GM19238 (cell line): ENCODE results near the gene SRR.
"Not testable (repeated sequence)": the region's sequence is repeated elsewhere in the genome, so short reads cannot be mapped to it uniquely, and the experiment has no call there.

ENCODE experiments used
- DNase-seq: peaks from one replicate; pipeline ENCODE4 v3.0.0; 2011; ENCODE audit warnings: low spot score; ENCODE audit not compliant: insufficient read length

SRR gene

DNA sequence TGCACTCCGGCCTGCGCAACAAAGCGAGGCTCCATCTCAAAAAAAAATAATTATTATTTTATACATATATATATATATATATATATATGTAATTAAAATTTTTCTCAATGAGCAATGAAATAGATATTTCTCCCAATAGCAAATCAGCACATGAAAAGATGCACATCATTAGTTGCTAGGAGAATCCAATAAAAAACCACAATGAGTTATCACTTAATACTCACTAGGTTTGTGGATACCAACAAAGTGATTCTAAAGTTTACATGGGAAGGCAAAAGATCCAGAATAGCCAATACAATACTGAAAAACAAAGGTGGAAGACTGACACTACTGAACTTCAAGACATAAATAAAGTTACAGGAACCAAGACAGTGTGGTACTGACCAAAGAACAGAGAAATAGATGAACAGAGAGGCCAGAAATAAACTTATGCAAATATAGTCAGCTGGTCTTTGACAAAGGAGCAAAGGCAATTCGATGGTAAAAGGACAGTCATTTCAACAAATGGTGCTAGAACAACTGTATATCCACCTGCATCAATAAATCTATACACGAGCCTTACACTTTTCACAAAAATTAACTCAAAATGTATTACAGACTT is 13.8 kb upstream of the SRR start:
- DNase-seq = no peak

DNA sequence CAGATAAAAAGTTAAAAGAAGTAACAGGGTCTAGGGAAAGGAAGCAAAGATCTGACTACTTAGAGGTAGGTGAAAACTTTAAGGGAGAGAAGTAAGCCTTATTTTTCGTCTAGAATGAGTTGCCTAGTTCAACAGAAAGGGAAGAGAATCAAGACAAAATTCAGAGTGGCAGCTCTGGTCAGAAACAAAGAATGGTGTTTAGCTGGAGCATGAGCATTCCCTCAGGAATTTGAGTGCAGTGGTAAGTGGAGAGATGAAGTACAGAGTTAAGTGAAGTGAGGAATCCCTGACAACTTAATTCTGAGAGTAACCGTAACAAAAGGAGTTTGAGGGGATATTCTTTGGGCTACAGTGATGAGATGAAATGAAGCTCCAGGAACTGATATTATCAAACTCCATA is 11.7 kb upstream of the SRR start:
- no peak for DNase-seq

DNA sequence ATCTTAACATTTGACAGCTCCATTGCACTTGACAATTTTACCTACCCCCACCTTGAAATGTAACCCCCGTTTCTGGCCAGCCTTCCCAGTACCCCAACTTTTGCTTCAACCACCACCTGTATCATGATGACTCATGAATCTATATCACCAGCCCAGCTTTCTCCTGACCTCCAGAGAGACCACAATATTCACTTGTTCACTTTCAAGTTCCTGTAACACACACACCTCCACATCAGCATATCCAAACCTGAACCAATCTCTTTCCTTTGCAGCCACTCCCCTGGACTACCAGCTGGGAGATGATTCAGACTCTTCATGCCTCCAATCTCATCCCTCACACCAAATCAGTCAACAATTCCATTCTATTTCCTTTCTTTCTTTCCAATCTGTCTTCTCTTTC is 8.2 kb upstream of the SRR start:
- no peak for DNase-seq

DNA sequence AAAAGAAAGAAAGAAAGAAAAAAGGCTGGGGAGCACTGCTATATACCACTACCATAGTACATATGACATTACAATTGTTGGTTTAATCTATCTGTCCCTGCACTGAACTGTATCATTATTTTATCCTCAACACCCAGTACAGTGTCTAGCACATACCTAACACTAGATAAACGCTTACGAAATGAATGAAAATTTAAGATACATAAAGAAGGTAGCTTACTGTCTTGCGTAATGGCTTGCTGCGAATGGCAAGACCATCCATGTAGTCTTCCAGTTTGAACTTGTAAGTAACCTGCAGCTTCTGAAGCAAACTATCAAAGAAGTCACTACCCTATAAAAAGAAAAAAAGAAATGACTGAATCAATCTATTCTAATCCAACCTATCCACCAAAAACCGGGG is 6.7 kb upstream of the SRR start:
- no peak for DNase-seq

DNA sequence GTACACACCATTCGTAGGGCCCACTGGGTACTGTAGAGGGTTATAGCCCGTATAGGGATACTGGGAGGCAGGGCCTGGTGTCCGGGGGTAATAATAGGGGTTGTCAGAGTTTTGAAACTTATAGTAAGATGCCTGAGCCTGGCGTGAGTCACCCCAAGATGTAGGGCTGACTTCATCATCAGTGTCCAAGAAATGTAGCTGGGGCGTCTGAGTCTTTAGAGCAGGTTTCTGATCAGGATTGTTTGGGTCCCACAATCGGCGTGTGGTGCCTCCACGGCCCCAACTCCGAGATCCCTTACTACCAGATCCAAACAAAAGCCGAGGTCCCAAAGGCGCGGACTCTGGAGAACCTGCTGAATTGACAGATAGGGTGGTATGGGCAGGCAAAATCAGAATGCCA is 4.6 kb upstream of the SRR start:
- DNase-seq = no peak

DNA sequence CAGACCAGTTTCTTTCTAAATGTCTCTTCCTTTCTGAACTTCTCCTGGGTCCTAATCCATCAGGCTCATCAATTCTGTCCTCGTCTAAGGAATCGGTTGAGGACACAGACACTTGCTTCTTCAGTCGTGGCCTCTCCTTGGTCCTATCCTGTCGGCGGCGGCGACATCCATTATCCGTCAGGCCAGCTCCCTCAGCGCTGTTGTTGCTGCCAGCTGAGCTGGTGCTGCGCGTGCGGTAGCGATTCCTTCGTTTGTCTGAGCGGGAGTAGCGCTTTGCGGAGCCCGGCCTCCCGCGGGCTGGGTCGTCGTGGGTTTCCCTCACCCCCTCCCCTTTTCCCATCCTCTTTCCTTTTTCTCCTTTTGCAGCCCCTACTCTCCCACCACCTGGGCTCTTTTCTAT is 4.0 kb upstream of the SRR start:
- no peak for DNase-seq

DNA sequence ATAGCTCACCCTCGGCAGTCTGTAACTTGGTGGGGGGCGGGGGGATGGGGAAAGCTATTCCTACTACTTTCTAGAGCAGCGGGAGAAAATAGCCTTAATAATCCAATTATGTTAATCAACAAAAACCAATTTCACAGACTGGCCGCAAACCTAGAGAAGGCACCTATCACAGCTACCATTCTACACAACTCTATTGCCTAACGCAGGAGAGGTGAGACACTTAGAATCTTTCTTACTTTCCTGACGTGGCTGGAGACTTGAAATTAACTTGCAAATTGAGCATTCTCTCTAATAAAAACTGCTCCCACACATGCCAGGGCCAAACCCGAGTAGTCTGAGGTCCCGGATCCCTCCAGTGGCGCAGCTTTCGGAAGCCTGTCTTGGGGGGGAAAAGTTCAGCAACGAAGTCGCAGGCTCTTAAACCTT is 959 bp upstream of the SRR start:
- no peak for DNase-seq

DNA sequence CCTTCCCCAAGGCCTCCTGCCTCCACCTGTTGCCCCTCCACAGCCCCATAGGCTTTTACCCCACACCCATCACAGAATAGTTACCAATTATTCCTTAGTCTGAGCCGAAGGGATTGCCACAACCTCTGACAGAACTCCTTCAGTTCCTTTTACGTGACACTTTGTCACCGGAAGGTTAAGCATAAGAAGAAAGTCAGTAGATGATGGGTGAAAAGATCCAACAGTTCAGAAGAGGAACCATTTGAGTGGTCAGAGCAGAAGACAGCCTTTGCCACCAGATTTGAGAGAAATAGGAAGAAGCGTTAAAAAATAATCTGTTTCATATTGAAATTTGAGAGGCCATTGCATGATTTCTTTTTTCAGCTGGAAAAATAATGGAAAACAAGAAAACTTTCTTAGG is 1.2 kb downstream of the SRR start:
- DNase-seq = no peak

DNA sequence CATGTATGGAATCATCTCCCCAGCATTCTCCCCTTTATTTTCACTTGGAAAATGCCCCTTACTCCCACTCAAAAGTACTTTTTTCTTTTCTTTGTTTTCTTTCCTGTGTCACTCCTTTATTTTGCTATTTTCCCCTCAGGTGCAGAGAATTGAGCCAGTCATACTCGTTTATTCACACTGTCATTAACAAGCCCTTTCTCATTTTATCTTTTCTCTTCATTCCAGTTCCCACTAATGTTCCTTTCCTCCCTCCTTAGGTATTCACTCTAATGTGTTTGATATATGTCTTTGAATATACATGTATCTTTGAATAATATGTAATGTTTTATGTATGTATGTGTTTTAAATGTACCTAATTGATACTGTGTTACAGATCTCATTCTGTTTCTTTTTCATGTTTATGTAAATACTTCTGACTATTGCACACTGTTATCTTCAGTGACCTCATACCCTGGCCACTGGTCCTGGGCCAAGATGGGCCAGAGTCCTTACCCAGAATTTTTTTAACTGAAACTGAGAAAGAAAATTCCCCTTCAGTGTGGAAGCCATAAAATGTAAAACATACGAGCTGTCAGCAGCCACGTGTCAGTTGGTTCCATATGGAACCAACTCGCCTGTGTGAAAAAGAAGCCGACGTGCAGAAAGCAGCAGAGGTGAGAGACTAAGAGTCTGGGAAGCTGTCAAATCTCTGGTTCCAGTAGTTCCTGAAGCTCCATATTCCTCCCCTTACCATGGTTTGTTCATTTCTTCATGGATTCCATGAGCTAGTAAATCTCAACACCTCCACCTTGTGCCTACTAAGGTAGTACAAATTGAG is 5.8 kb downstream of the SRR start:
- no peak for DNase-seq

DNA sequence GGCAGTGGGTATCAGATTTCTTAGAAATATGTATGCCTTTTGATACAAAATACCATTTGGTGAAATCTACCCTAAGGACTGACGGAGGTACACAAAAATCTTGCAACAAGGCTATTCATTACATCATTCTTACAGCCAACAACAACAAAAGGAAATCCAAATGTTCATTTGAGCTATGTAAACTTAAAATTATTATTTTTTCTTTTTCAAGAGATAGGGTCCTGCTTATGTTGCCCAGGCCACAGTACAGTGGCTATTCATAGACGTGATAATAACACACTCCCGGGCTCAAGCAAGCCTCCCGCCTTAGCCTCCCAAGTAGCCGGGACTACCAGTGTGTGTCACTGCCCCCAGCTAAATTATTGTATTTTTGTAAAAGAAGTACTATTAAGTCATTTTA is 9.0 kb downstream of the SRR start:
- no peak for DNase-seq

DNA sequence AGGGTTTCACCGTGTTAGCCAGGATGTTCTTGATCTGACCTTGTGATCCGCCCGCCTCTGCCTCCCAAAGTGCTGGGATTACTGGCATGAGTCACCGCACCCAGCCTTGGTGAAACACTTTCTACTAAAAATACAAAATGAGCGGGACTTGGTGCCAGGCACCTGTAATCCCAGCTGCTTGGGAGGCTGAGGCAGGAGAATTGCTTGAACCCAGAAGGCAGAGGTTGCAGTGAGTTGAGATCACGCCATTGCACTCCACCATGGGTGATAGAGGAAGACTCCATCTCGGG is 13.1 kb downstream of the SRR start:
- DNase-seq = not testable (repeated sequence)

DNA sequence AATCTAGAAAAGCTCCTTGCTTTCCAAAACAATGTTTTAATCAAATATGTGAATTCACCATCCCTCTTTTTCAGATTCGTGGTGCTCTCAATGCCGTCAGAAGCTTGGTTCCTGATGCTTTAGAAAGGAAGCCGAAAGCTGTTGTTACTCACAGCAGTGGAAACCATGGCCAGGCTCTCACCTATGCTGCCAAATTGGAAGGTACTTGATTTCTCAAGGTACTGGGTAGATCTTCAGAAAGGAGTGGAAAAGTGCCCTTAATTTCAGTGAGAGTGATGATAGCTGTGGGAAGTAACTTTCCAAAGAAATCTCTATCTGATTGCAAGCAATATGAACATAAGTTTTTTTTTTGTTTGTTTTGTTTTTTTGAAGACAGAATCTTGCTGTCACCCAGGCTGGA is 14.0 kb downstream of the SRR start:
- no peak for DNase-seq

DNA sequence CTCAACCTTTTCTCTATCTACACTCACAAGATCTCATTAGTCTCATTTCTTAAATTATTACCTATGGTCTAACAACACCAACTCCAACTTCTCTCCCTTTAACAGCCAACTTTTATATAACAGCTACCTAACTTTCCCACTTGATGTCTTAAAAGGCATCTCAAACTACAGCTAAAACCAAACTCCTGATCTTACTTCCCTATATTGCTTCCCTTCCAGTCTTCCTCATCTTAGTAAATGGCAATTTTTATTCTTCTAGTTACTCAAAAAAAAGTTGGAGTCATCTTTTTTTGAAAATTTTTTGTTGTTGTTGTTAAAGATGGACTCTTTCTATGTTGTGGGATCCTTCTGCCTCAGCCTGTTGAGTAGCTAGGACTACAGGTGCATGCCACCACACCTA is 15.3 kb downstream of the SRR start:
- DNase-seq = no peak

DNA sequence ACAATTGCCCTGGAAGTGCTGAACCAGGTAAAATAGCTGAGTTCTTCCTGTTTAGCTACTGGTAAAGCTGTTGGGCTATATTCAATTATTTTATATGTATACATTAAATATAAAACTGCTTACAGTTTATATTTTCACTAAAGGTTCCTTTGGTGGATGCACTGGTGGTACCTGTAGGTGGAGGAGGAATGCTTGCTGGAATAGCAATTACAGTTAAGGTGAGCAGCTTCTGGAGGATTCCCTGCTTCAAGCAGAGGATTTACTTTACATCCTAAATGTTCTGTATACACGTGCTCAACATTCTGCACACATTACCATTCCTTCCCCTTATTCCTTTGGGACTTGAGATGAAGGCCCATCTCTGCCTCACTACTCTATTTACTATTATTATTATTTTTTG is 17.6 kb downstream of the SRR start:
- no peak for DNase-seq

DNA sequence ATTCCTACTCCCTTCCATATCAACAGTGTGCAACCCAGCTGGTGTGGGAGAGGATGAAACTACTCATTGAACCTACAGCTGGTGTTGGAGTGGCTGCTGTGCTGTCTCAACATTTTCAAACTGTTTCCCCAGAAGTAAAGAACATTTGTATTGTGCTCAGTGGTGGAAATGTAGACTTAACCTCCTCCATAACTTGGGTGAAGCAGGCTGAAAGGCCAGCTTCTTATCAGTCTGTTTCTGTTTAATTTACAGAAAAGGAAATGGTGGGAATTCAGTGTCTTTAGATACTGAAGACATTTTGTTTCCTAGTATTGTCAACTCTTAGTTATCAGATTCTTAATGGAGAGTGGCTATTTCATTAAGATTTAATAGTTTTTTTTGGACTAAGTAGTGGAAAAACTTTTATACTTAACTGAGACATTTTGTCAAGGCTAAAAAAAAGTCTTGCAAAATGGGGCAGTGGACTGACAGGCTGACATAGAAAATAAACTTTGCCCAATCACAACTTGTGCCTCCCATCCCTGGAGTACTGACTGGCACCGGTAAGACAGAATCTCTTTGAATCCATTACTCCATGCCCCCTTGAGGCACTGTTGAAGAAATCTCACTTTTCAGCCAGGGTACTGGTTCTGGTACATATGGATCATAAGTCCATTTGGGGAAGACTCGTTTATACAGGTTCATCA is 20.0 kb downstream of the SRR start:
- no peak for DNase-seq

DNA sequence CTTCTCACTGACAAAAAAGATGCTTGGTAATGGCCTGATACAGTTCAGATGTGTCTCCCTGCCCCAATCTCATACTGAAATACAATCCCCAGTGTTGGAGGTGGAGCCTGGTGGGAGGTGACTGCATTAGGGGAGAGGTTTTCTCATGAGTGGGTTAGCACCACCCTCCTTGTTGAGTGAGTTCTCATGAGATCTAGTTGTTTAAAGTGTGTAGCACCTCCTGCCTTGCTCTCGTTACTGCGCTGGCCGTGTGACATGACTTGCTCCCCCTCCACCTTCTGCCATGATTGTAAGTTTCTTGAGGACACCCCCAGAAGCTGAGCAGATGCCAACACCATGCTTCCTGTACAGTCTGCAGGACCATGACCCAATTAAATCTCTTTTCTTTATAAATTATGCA is 27.6 kb downstream of the SRR start:
- DNase-seq = no peak

DNA sequence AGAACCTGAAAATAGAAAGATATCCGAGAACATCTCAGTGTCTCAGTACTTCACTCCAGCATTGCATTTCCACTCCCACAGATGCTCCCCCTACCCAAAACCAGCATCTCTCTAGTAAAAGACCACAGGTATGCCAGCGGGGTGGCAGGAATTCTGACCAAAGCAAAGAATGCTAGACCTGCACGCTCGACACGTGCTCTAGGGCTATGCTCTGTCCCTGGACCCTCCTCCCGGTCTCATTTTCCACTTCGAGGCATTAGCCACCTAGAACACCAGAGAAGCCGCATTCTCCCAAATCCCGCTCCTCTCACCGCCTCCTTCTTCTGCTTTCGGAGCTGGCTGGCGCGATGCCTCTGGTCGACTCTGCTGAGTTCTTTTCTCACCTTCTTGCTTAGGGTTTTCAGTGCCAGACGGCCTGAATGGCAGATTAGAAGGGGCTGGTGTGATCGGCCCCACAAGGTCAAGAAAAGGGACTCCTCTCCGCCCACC is 32.0 kb downstream of the SRR start:
- DNase-seq = no peak

DNA sequence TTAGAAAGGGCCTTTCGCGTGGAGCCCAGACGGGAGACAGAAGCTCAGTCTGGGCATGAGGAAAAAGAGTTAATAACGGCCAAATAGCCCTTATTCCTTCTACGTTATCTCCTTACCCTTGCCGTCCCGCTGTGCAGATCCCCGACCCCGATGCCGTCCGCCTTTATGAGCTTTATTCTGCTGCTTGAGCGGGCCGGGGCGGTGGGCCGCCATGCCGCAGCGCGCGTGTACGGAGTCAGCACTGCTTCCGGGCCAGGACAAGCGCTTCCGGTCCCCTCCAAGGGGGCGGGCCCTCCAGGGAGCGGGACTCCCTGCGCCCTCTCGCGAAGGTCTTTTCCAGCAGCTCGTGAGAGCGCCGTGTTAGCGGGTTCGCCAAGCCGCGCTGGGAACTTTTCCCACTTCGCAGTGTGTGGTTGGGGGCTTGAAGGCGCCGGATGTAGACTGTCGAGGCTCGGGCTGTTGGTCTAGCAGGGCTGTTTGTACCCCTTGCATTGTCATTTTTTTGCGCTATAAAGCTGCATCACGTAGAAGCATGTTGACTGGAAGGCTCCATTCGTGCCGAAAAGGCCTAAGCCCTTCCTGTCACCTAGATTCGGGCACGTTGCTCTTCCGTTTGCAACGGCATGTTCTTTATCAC is 32.6 kb downstream of the SRR start, which contains the start of gene TSR1:
TSS of gene TSR1 (minus strand) at position 243 of the 637 bp plus-strand sequence. CDS start at position 213, 30 bp downstream.
- peak; percentile 99 for DNase-seq

DNA sequence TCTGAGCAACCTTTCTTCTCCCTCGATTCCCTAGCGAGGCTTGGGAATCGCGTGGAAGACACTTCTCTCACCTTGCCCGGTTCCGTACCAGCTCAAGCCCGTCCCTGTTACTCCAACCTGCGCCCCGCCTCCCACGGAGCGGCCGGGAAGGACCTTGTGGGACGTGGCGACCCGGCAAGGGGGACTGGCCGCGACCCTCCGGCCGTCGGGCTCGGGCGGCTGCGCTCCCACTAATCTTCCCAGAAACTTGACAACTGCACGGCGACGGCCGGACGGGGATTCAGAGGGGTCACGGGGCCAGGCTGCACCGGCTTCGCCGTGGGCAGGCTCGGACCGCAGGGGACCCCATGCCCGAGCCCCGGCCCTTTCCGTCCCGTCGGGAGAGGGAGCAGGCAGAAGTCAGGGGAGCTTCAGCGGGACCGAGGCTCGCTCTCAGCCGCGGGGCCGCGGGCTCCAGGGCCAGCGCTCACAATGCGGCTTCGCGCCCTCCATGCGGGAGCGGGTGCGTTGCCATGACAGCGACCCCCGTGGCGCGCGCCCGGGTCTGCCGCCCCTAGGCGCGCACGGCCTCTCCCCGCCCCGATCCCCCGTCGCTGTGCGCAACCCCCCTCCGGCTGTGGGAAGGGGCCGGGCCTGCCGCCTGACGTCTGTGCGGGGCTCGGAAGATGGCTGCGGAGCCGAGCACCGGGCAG is 33.2 kb downstream of the SRR start, which contains the start of gene SGSM2:
TSS of gene SGSM2 (plus strand) at position 650 of the 692 bp plus-strand sequence. CDS start 188 bp downstream, outside the sequence.
- peak; percentile 81 for DNase-seq

DNA sequence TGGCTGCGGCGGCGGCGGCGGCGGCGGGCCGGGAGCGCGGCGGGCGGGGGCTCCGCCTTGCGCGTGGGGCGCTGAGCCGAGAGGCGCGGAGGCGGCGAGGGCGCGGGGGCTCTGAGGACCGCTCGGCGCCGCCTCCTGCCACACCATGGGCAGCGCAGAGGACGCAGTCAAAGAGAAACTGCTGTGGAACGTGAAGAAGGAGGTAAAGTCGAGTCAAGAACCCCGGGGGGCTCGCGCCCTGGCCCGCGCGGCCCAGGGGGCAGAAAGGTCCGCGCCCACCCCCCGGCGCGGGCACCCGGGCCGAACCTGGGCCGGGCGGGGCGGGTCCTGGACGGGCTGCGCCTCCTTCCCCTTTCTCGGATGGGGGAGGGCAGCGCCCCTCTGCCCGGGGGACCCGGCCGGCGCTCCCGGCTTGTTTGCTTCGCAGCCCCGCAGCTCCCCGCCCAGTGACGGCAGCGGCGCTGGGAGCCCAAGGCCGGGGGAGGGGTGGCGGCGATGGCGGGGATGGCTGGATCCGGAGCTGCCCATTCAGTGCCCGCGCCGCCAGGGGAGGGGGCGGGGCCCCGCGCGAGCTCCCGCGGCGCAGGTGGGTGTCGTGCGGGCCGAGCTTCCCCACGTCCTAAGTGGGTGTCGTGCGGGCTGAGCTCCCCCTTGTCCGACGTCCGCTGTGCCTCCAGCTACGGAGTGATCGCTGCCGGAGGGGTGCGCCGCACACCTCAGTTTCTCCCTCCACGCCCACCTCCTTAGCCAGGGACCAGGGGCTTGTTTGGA is 34.0 kb downstream of the SRR start:
- peak; percentile 70 for DNase-seq

DNA sequence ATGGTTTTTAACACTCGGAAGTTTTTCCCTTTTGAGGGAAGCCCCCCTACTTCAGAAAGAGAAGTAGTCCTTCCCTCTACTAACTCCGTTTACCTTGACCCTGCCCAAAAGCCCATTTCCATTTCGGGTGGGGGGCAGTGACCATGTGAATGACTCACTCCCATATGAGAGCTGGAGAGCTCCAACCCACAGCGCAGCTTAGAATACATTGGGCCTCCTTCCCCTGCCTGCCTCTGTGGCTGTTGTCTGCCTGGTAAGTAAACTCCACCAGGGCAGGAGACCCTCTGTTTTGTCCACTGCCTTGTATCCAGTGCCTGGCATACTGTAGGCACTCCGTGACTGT is 34.5 kb downstream of the SRR start:
- DNase-seq = no peak
